ENCODE measurements around the gene BCAP29.
"Not testable (repeated sequence)": the region's sequence is repeated elsewhere in the genome, so short reads cannot be mapped to it uniquely, and the experiment has no call there.

Gene BCAP29

GRCh38 chr7:107627002-107627401 is 47.0 kb downstream of the BCAP29 start:
- DNase-seq (ENCODE audit: low spot score) = no peak

- DNase-seq (ENCODE audit: low spot score) = no peak
These were observed 48.5 kb downstream of the BCAP29 start for GRCh38 chr7:107628461-107629064.

- no peak for DNase-seq (ENCODE audit: low spot score)
These were observed 50.3 kb downstream of the BCAP29 start for GRCh38 chr7:107630342-107630741.

- no peak for DNase-seq (ENCODE audit: low spot score)
These were observed 51.8 kb downstream of the BCAP29 start for GRCh38 chr7:107631588-107632491.

GRCh38 chr7:107632492-107632865 is 52.4 kb downstream of the BCAP29 start:
- no peak for DNase-seq (ENCODE audit: low spot score)

GRCh38 chr7:107638594-107638993 is 58.5 kb downstream of the BCAP29 start:
- DNase-seq (ENCODE audit: low spot score) = no peak

GRCh38 chr7:107639070-107639469 is 59.0 kb downstream of the BCAP29 start:
- not testable (repeated sequence) for DNase-seq (ENCODE audit: low spot score)

GRCh38 chr7:107641676-107642075 is 61.6 kb downstream of the BCAP29 start:
- peak; percentile 14 for DNase-seq (ENCODE audit: low spot score)

- DNase-seq (ENCODE audit: low spot score) = no peak
These were observed 62.5 kb downstream of the BCAP29 start for GRCh38 chr7:107642501-107642900.

- DNase-seq (ENCODE audit: low spot score) = no peak
These were observed 63.4 kb downstream of the BCAP29 start for GRCh38 chr7:107643407-107643806.

GRCh38 chr7:107643938-107644308 is 63.9 kb downstream of the BCAP29 start:
- DNase-seq (ENCODE audit: low spot score) = no peak

- peak; percentile 31 for DNase-seq (ENCODE audit: low spot score)
These were observed 64.4 kb downstream of the BCAP29 start for GRCh38 chr7:107644309-107644974.

GRCh38 chr7:107652642-107653041 is 72.6 kb downstream of the BCAP29 start:
- DNase-seq (ENCODE audit: low spot score) = no peak

- DNase-seq (ENCODE audit: low spot score) = no peak
These were observed 78.4 kb downstream of the BCAP29 start for GRCh38 chr7:107658467-107658866.

GRCh38 chr7:107659666-107660065 is 79.6 kb downstream of the BCAP29 start:
- no peak for DNase-seq (ENCODE audit: low spot score)

- no peak for DNase-seq (ENCODE audit: low spot score)
These were observed 80.5 kb downstream of the BCAP29 start, which contains the start of gene SLC26A4 for GRCh38 chr7:107660381-107661080. TSS of gene SLC26A4 (plus strand) at chr7:107660828. CDS start at chr7:107661642, 814 bp downstream.

- peak; percentile 40 for DNase-seq (ENCODE audit: low spot score)
These were observed 81.2 kb downstream of the BCAP29 start for GRCh38 chr7:107661081-107661864.

- DNase-seq (ENCODE audit: low spot score) = no peak
These were observed 81.9 kb downstream of the BCAP29 start for GRCh38 chr7:107661865-107662379.

- no peak for DNase-seq (ENCODE audit: low spot score)
These were observed 83.2 kb downstream of the BCAP29 start for GRCh38 chr7:107663196-107663595.

GRCh38 chr7:107666790-107667189 is 86.7 kb downstream of the BCAP29 start:
- DNase-seq (ENCODE audit: low spot score) = no peak

- no peak for DNase-seq (ENCODE audit: low spot score)
These were observed 87.3 kb downstream of the BCAP29 start for GRCh38 chr7:107667341-107667740.
